ENCODE results near the gene ASAH2.

GRCh38 chr10:50260791-50261281, 9.5 kb upstream of the ASAH2 start:
- TF ChIP-seq GATA3 (IDR thresholded peaks at IDR 0.05; ENCODE audit: low read depth, low read length) (no peak), GATA2 (IDR thresholded peaks at IDR 0.05; ENCODE audit: low read depth, low read length) (no peak)

Measured in SH-SY5Y (cell line).